SK-N-SH (cell line): ENCODE data around the gene GPR3. TPM values are rescaled to one million over a fixed set of nuclear protein-coding genes. Genes with fewer than 3 reads are reported as not detected.

Experiments
- CTCF ChIA-PET: fragments of 300-600, 350-600 bp; formaldehyde crosslinking; extraction: SDS; loops from one replicate; lab custom pipeline; 2021; lab: Yijun Ruan, JAX
- POLR2A ChIA-PET: fragments of 350-600 bp; sonication (Branson Sonifier 250); formaldehyde crosslinking; extraction: SDS; loops from one replicate; lab custom pipeline; 2020; ENCODE audit warnings: antibody characterized with exemption, inconsistent platforms; lab: Yijun Ruan, JAX
- DNase-seq: peaks from one replicate; pipeline ENCODE4 v3.0.0; 2012
- H2AFZ ChIP-seq: fragments of 200-600 bp; sonication (generic); 2 replicates; pipeline ENCODE4 v1.8.1; 2016; ENCODE audit warnings: antibody characterized with exemption, mild to moderate bottlenecking, low read depth
- H3F3A ChIP-seq: fragments of 200-600 bp; sonication (generic); replicated peaks from 2 replicates; pipeline ENCODE3; 2016; ENCODE audit warnings: antibody characterized with exemption, mild to moderate bottlenecking; ENCODE audit not compliant: insufficient read depth
- H3K27ac ChIP-seq, 2 experiments: fragments of 200-500 bp in 1 of 2; fragments of 200-600 bp in 1 of 2; sonication (Bioruptor generic) in 1 of 2; sonication (generic), shearing (Covaris generic) in 1 of 2; 2 replicates each; pipeline versions ENCODE4 v1.5.1 to v1.6.1; 2014 to 2016; ENCODE audit warnings: low read depth in 2 of 2, inconsistent platforms in 1 of 2, low read length in 1 of 2, mild to moderate bottlenecking in 1 of 2, mixed read lengths in 1 of 2
- H3K27me3 ChIP-seq: fragments of 200-600 bp; sonication (generic), shearing (Covaris generic); 2 replicates; pipeline ENCODE4 v1.6.1; 2016; ENCODE audit warnings: mixed run types; ENCODE audit not compliant: insufficient read depth
- H3K36me3 ChIP-seq, 2 experiments: fragments of 200-500 bp in 1 of 2; fragments of 200-600 bp in 1 of 2; sonication (Bioruptor generic) in 1 of 2; sonication (generic) in 1 of 2; replicated peaks in 1 of 2; 2 replicates each; pipeline versions ENCODE3 to v1.5.1; 2014 to 2016; ENCODE audit warnings: low read length in 1 of 2, mild to moderate bottlenecking in 1 of 2; ENCODE audit not compliant: insufficient read depth in 2 of 2, control insufficient read depth in 1 of 2
- H3K4me1 ChIP-seq, 2 experiments: fragments of 200-500 bp in 1 of 2; fragments of 200-600 bp in 1 of 2; sonication (Bioruptor generic) in 1 of 2; sonication (generic), shearing (Covaris generic) in 1 of 2; 2 replicates each; pipeline versions ENCODE4 v1.5.1 to v1.6.1; 2014 to 2016; ENCODE audit warnings: low read depth in 1 of 2, low read length in 1 of 2, mixed run types in 1 of 2; ENCODE audit not compliant: insufficient read depth in 2 of 2, control insufficient read depth in 1 of 2
- H3K4me2 ChIP-seq: fragments of 200-600 bp; sonication (generic), shearing (Covaris generic); 2 replicates; pipeline ENCODE4 v1.6.1; 2017; ENCODE audit warnings: mixed run types
- H3K4me3 ChIP-seq, 2 experiments: fragments of 200-500 bp in 1 of 2; fragments of 200-600 bp in 1 of 2; sonication (Bioruptor generic) in 1 of 2; sonication (generic), shearing (Covaris generic) in 1 of 2; 2 replicates each; pipeline versions ENCODE4 v1.5.1 to v1.8.1; 2014 to 2016; ENCODE audit warnings: low read depth in 2 of 2, inconsistent platforms in 1 of 2, low read length in 1 of 2, mild to moderate bottlenecking in 1 of 2, mixed read lengths in 1 of 2, moderate library complexity in 1 of 2
- H3K79me2 ChIP-seq: fragments of 200-600 bp; sonication (generic); 2 replicates; pipeline ENCODE4 v1.8.1; 2017; ENCODE audit warnings: mild to moderate bottlenecking; ENCODE audit not compliant: insufficient read depth
- H3K9ac ChIP-seq: fragments of 200-600 bp; sonication (generic); 2 replicates; pipeline ENCODE4 v1.6.1; 2017; ENCODE audit warnings: mixed run types
- H3K9me2 ChIP-seq: fragments of 200-600 bp; sonication (generic); 2 replicates; pipeline ENCODE4 v1.6.1; 2017; ENCODE audit warnings: mixed run types
- H3K9me3 ChIP-seq: fragments of 200-600 bp; sonication (generic); 2 replicates; pipeline ENCODE4 v1.6.1; 2017; ENCODE audit warnings: mixed run types, mild to moderate bottlenecking, moderate library complexity
- H4K20me1 ChIP-seq: fragments of 200-600 bp; sonication (generic); 2 replicates; pipeline ENCODE4 v1.6.1; 2017; ENCODE audit warnings: mild to moderate bottlenecking, mixed run types; ENCODE audit not compliant: insufficient read depth
- CHD2 ChIP-seq: fragments of 150-350 bp; IDR thresholded peaks from 2 replicates; pipeline ENCODE4 v1.6.1; 2018; ENCODE audit warnings: low read length; ENCODE audit not compliant: partially characterized antibody
- CTCF ChIP-seq: fragments of 200-600 bp; sonication (generic); IDR thresholded peaks from 2 replicates; pipeline ENCODE4 v1.6.1; 2017; ENCODE audit warnings: antibody characterized with exemption, mild to moderate bottlenecking, moderate library complexity
- FOXJ3 ChIP-seq: sonication (generic); formaldehyde crosslinking; IDR thresholded peaks from 2 replicates; pipeline ENCODE4 v1.5.1; 2020; ENCODE audit warnings: mild to moderate bottlenecking, missing genetic modification reagents
- GATA2 ChIP-seq: sonication (generic); formaldehyde crosslinking; IDR thresholded peaks from 2 replicates; pipeline ENCODE4 v1.5.0; 2020; ENCODE audit warnings: mild to moderate bottlenecking, missing genetic modification reagents
- MAX ChIP-seq: IDR thresholded peaks from 2 replicates; pipeline ENCODE4 v1.4.0; 2012; ENCODE audit warnings: low read depth
- MEF2A ChIP-seq: IDR thresholded peaks from 2 replicates; pipeline ENCODE4 v1.4.0; 2012; ENCODE audit warnings: low read depth, borderline replicate concordance
- NFIC ChIP-seq: IDR thresholded peaks from 2 replicates; pipeline ENCODE4 v1.4.0; 2012; ENCODE audit warnings: borderline replicate concordance
- POLR2AphosphoS5 ChIP-seq: IDR thresholded peaks from 2 replicates; pipeline ENCODE4 v1.6.1; 2012; ENCODE audit warnings: low read depth, low read length
- RAD21 ChIP-seq: IDR thresholded peaks from 2 replicates; pipeline ENCODE4 v1.6.1; 2012; ENCODE audit warnings: mild to moderate bottlenecking, low read length
- REST ChIP-seq: IDR thresholded peaks from 2 replicates; pipeline ENCODE4 v1.6.1; 2012; ENCODE audit warnings: mild to moderate bottlenecking, low read depth, low read length, moderate library complexity
- RFX5 ChIP-seq: IDR thresholded peaks from 2 replicates; pipeline ENCODE4 v1.6.1; 2012; ENCODE audit warnings: mild to moderate bottlenecking, improper control_type of control experiment, low read length
- RXRA ChIP-seq: IDR thresholded peaks from 2 replicates; pipeline ENCODE4 v1.4.0; 2012; ENCODE audit warnings: low read depth, mild to moderate bottlenecking, borderline replicate concordance
- TAF1 ChIP-seq: IDR thresholded peaks from 2 replicates; pipeline ENCODE4 v1.6.1; 2012; ENCODE audit warnings: low read depth, mild to moderate bottlenecking, low read length, moderate library complexity, borderline replicate concordance
- TEAD4 ChIP-seq: IDR thresholded peaks from 2 replicates; pipeline ENCODE4 v1.4.0; 2012; ENCODE audit warnings: mild to moderate bottlenecking, borderline replicate concordance; ENCODE audit not compliant: insufficient read depth
- USF1 ChIP-seq: IDR thresholded peaks from 2 replicates; pipeline ENCODE4 v1.4.0; 2012; ENCODE audit warnings: low read depth, borderline replicate concordance
- USF2 ChIP-seq: fragments of 150-350 bp; IDR thresholded peaks from 2 replicates; pipeline ENCODE4 v1.6.1; 2017; ENCODE audit warnings: antibody characterized with exemption, low read length, low read depth, borderline replicate concordance
- YY1 ChIP-seq: IDR thresholded peaks from 2 replicates; pipeline ENCODE4 v1.4.0; 2012; ENCODE audit warnings: low read depth, mild to moderate bottlenecking
- WGBS: methylation state at CpG from one replicate; pipeline ENCODE4 v1.1.6; 2017; ENCODE audit warnings: low lambda C conversion rate; 5-methylcytosine and 5-hydroxymethylcytosine counted together
- polyA plus RNA-seq, 3 experiments: library from polyadenylated mRNA; depleted of rRNA; stranded (reverse); fragments of >200 nt; gene quantifications; 2 replicates each; pipeline ENCODE4 v1.2.3, GENCODE V29; 2012

Gene GPR3
- polyA plus RNA-seq, 1 of the 3 experiments (the other 2 are of a cell fraction) = 6.0 TPM

GRCh38 chr1:27372022-27372807 is 20.2 kb upstream of the GPR3 start:
- no peaks in the 10 kb centered on the region for H3K9me2 ChIP-seq
- 93% methylated on average over 18 of the region's 19 CpGs for WGBS
- peaks cover 3% of the 10 kb centered on the region for H3F3A ChIP-seq
- no peak overlapping the region for H3K4me3 ChIP-seq
- TF ChIP-seq POLR2AphosphoS5 (no peak), NFIC (no peak), MEF2A (no peak), RFX5 (no peak), TEAD4 (no peak), MAX (no peak), YY1 (no peak), GATA2 (no peak), RXRA (no peak), REST (no peak)
- no peaks in the 10 kb centered on the region for H3K9me3 ChIP-seq
- no peak overlapping the region for H3K9ac ChIP-seq
- H3K27me3 ChIP-seq = no peaks in the 10 kb centered on the region
- peaks cover under 1 to 2% of the 10 kb centered on the region in 2 experiments; a peak in 2 of 4 replicates for H3K4me1 ChIP-seq
- H2AFZ ChIP-seq = no peak overlapping the region
- no peaks in the 10 kb centered on the region for H3K79me2 ChIP-seq
- no peak overlapping the region for H3K27ac ChIP-seq
- no peak overlapping the region for H3K4me2 ChIP-seq
- CTCF ChIA-PET = interaction anchor here (0.7 to 9.6 kb wide), 5 partner anchors 11 to 75 kb away, joined by 3 to 154 read pairs (median 14); partner anchors contain the start of gene CD164L2
- H3K36me3 ChIP-seq = no peaks in the 10 kb centered on the region
- no peak for DNase-seq
- POLR2A ChIA-PET = no interaction called here
- H4K20me1 ChIP-seq = no peaks in the 10 kb centered on the region

GRCh38 chr1:27372808-27373690 is 19.4 kb upstream of the GPR3 start:
- no peaks in the 10 kb centered on the region for H3K9me2 ChIP-seq
- no peaks in the 10 kb centered on the region for H3K27me3 ChIP-seq
- no peak overlapping the region for H3K4me3 ChIP-seq
- H4K20me1 ChIP-seq = no peaks in the 10 kb centered on the region
- no peak overlapping the region for H2AFZ ChIP-seq
- H3K79me2 ChIP-seq = no peaks in the 10 kb centered on the region
- H3F3A ChIP-seq = no peaks in the 10 kb centered on the region
- no peaks in the 10 kb centered on the region for H3K9me3 ChIP-seq
- POLR2A ChIA-PET = no interaction called here
- H3K4me1 ChIP-seq = no peaks in the 10 kb centered on the region
- CTCF ChIA-PET = interaction anchor here (0.7 to 9.6 kb wide), 5 partner anchors 10 to 76 kb away, joined by 3 to 154 read pairs (median 14); partner anchors contain the start of gene CD164L2
- TF ChIP-seq CTCF = peak; percentile 44
- peak; percentile 9; the same call in 1 of the 2 replicates for TF ChIP-seq RAD21
- TF ChIP-seq FOXJ3 (CRISPR knock-in tag) = no peak
- no peak for TF ChIP-seq USF2
- no peak for TF ChIP-seq CHD2
- no peak for TF ChIP-seq TAF1
- no peak for TF ChIP-seq USF1
- no peak overlapping the region for H3K4me2 ChIP-seq
- no peaks in the 10 kb centered on the region for H3K36me3 ChIP-seq
- WGBS = 93% methylated on average over 3 of the region's 11 CpGs
- peak; percentile 61 for DNase-seq
- H3K9ac ChIP-seq = no peak overlapping the region
- H3K27ac ChIP-seq = no peak overlapping the region
